CD4-positive, alpha-beta T cell (primary cell): Measurements from ENCODE around the gene MICAL3. TPM values are rescaled to one million over a fixed set of nuclear protein-coding genes. Genes with fewer than 3 reads are reported as not detected.

Experiments used
- ATAC-seq: fragments of 200-7000 bp; cut with Tn5 transposase; one replicate; pipeline ENCODE4 v1.10.0; 2022; ENCODE audit warnings: mild to moderate bottlenecking; ENCODE audit not compliant: poor library complexity
- CTCF ChIA-PET: fragments of 350-600 bp; sonication (Branson Sonifier 250); formaldehyde crosslinking; loops from one replicate; lab custom pipeline; 2021; ENCODE audit warnings: antibody characterized with exemption, inconsistent platforms; lab: Charles Lee
- POLR2A ChIA-PET: fragments of 350-600 bp; sonication (Branson Sonifier 250); formaldehyde crosslinking; loops from one replicate; lab custom pipeline; 2021; ENCODE audit warnings: antibody characterized with exemption, inconsistent platforms; lab: Charles Lee
- DNase-seq, 14 experiments: peaks; one replicate each; pipeline ENCODE4 v3.0.0-alpha.2; 2013 to 2020; ENCODE audit warnings: mixed read lengths in 2 of 14
- H3K27ac ChIP-seq, 2 donors: one replicate each; pipeline versions ENCODE4 v1.5.1 to v1.7.0; 2013; ENCODE audit warnings: low read length in 2 of 2, low read depth in 1 of 2, mild to moderate bottlenecking in 1 of 2
- H3K27me3 ChIP-seq, 2 experiments: 1 replicate in 1 of 2; 2 replicates in 1 of 2; pipeline versions ENCODE4 v1.6.1 to v1.7.0; 2013; ENCODE audit warnings: low read length in 2 of 2, control low read depth in 1 of 2, mild to moderate bottlenecking in 1 of 2, moderate library complexity in 1 of 2; ENCODE audit not compliant: insufficient read depth in 2 of 2, control insufficient read depth in 1 of 2
- H3K36me3 ChIP-seq: one replicate; pipeline ENCODE4 v1.6.1; 2013; ENCODE audit warnings: low read length, control low read depth; ENCODE audit not compliant: insufficient read depth
- H3K4me1 ChIP-seq: one replicate; pipeline ENCODE4 v1.6.1; 2013; ENCODE audit warnings: low read length, control low read depth; ENCODE audit not compliant: insufficient read depth
- H3K4me3 ChIP-seq: one replicate; pipeline ENCODE4 v1.5.1; 2013; ENCODE audit warnings: mild to moderate bottlenecking, low read length, moderate library complexity
- H3K9me3 ChIP-seq, 2 experiments: 1 replicate in 1 of 2; 2 replicates in 1 of 2; pipeline versions ENCODE4 v1.6.1 to v1.7.0; 2013; ENCODE audit warnings: low read length in 2 of 2, mild to moderate bottlenecking in 2 of 2, control low read depth in 1 of 2, moderate library complexity in 1 of 2; ENCODE audit not compliant: control insufficient read depth in 1 of 2, insufficient read depth in 1 of 2
- H3K27ac Mint-ChIP-seq: one replicate; pipeline ENCODE4 v1.8.0; 2020; ENCODE audit warnings: mixed read lengths
- H3K27me3 Mint-ChIP-seq: one replicate; pipeline ENCODE4 v1.8.0; 2021; ENCODE audit warnings: mixed read lengths
- H3K36me3 Mint-ChIP-seq: one replicate; pipeline ENCODE4 v1.8.0; 2021; ENCODE audit warnings: low read depth, mixed read lengths
- H3K4me1 Mint-ChIP-seq: one replicate; pipeline ENCODE4 v1.8.0; 2021; ENCODE audit warnings: low read depth, mixed read lengths
- H3K4me3 Mint-ChIP-seq: one replicate; pipeline ENCODE4 v1.8.0; 2020; ENCODE audit warnings: mild to moderate bottlenecking, mixed read lengths
- H3K9me3 Mint-ChIP-seq: one replicate; pipeline ENCODE4 v1.8.0; 2020; ENCODE audit warnings: mixed read lengths
- CTCF ChIP-seq: fragments of 200-600 bp; IDR thresholded peaks from one replicate; pipeline ENCODE4 v1.8.0; 2022; ENCODE audit warnings: antibody characterized with exemption, mild to moderate bottlenecking
- intact Hi-C, 2 experiments: fragments of 100-400 bp; cut with DNase I in 1 of 2; cut with micrococcal nuclease in 1 of 2; formaldehyde crosslinking; loops; one replicate each; pipeline versions ENCODE4 v1.15.1 to v1.9.0; 2023 to 2025; cut with DNase I, micrococcal nuclease
- total RNA-seq, 174 experiments: library from RNA in 2 of 174; stranded (reverse) in 2 of 174; gene quantifications; one replicate each; pipeline ENCODE4 v1.2.3 and lab custom pipeline; 2021 to 2026

The MICAL3 gene
- total RNA-seq, 2 experiments from 2014 or later: 9.4 to 9.9 TPM

- ChIA-PET CTCF (interaction anchor here (1.3 to 1.4 kb wide), 2 partner anchors 8 to 9 kb away, joined by 3 to 10 read pairs; no protein-coding TSS in a partner anchor), POLR2A (interaction anchor here (1.5 to 2.0 kb wide), 2 partner anchors 137 to 302 kb away, joined by 4 to 10 read pairs; partner anchors contain the start of gene PEX26)
- Histone ChIP-seq H3K9me3 (peaks cover 0 to 15% of the 10 kb centered on the region in 2 experiments), H3K36me3 (peaks cover 11% of the 10 kb centered on the region), H3K27me3 (no peaks in the 10 kb centered on the region), H3K27ac (peak overlapping the region; percentile 55 to 60), H3K4me3 (no peak overlapping the region), H3K4me1 (peaks cover 88% of the 10 kb centered on the region)
- H3K27ac Mint-ChIP-seq: peak overlapping the region; percentile 96
- H3K27me3 Mint-ChIP-seq: no peaks in the 10 kb centered on the region
- no peaks in the 10 kb centered on the region for H3K9me3 Mint-ChIP-seq
- H3K4me1 Mint-ChIP-seq: peaks cover 85% of the 10 kb centered on the region
- DNase-seq (peak in 5 of 14 experiments; percentile 20 to 51 (median 34)), ATAC-seq (peak; percentile 16)
- H3K36me3 Mint-ChIP-seq: peaks cover 25% of the 10 kb centered on the region
- intact Hi-C loops: loop anchor here in 1 of 2 experiments (10.0 kb wide), 1 partner anchor 141 kb away; the partner anchor contains the start of gene BCL2L13
- no peak for TF ChIP-seq CTCF
- H3K4me3 Mint-ChIP-seq: peak overlapping the region; percentile 93
These were observed 248.4 kb downstream of the MICAL3 start for GRCh38 chr22:17775781-17776465.

GRCh38 chr22:17774926-17775685 lies 249.3 kb downstream of the MICAL3 start:
- H3K9me3 Mint-ChIP-seq: no peaks in the 10 kb centered on the region
- peaks cover 81% of the 10 kb centered on the region for H3K4me1 Mint-ChIP-seq
- no peaks in the 10 kb centered on the region for H3K27me3 Mint-ChIP-seq
- Histone ChIP-seq H3K4me3 (peak overlapping the region; percentile 51), H3K4me1 (peaks cover 88% of the 10 kb centered on the region), H3K36me3 (peaks cover 11% of the 10 kb centered on the region), H3K9me3 (peaks cover 0 to 7% of the 10 kb centered on the region in 2 experiments), H3K27me3 (no peaks in the 10 kb centered on the region), H3K27ac (peak overlapping the region; percentile 60 to 80)
- H3K36me3 Mint-ChIP-seq: peaks cover 25% of the 10 kb centered on the region
- ChIA-PET CTCF (interaction anchor here (3.2 kb wide), 1 partner anchor 10 kb away, joined by 16 read pairs; no protein-coding TSS in a partner anchor), POLR2A (interaction anchor here (0.8 to 1.0 kb wide), 2 partner anchors 23 to 375 kb away, joined by 3 to 4 read pairs; partner anchors contain the start of gene USP18)
- intact Hi-C loops: loop anchor here in 1 of 2 experiments (10.0 kb wide), 1 partner anchor 140 kb away; the partner anchor contains the start of gene BCL2L13
- no peak for TF ChIP-seq CTCF
- H3K4me3 Mint-ChIP-seq: peak overlapping the region; percentile 93
- H3K27ac Mint-ChIP-seq: peak overlapping the region; percentile 96
- peak in 3 of 14 experiments; percentile 9 to 45 (median 29) for DNase-seq
- ATAC-seq: no peak
